Activated gamma-delta T cell (primary cell): ENCODE measurements around the gene PHACTR3.

ENCODE experiments used
- DNase-seq: peaks from one replicate; lab custom pipeline; 2025; lab: John Stamatoyannopoulos, UW

PHACTR3 gene

GRCh38 chr20:59731376-59731775 is 127.0 kb downstream of the PHACTR3 start:
- no peak for DNase-seq

- no peak for DNase-seq
These were observed 129.0 kb downstream of the PHACTR3 start for GRCh38 chr20:59733351-59733750.

GRCh38 chr20:59735486-59735885 is 131.1 kb downstream of the PHACTR3 start:
- DNase-seq = no peak

GRCh38 chr20:59735917-59736316 is 131.6 kb downstream of the PHACTR3 start:
- DNase-seq = no peak

GRCh38 chr20:59736366-59736765 is 132.0 kb downstream of the PHACTR3 start:
- no peak for DNase-seq

GRCh38 chr20:59737073-59737666 is 132.8 kb downstream of the PHACTR3 start:
- DNase-seq = no peak

- DNase-seq = no peak
These were observed 133.5 kb downstream of the PHACTR3 start for GRCh38 chr20:59737816-59738215.

GRCh38 chr20:59738851-59739250 is 134.5 kb downstream of the PHACTR3 start:
- DNase-seq = no peak

GRCh38 chr20:59740621-59741020 is 136.3 kb downstream of the PHACTR3 start:
- DNase-seq = no peak

GRCh38 chr20:59741073-59741472 is 136.7 kb downstream of the PHACTR3 start:
- no peak for DNase-seq

- no peak for DNase-seq
These were observed 138.2 kb downstream of the PHACTR3 start for GRCh38 chr20:59742351-59743095.

GRCh38 chr20:59743308-59743707 is 139.0 kb downstream of the PHACTR3 start:
- no peak for DNase-seq

GRCh38 chr20:59743767-59744485 is 139.6 kb downstream of the PHACTR3 start:
- DNase-seq = no peak

GRCh38 chr20:59744756-59745155 is 140.4 kb downstream of the PHACTR3 start:
- DNase-seq = no peak

GRCh38 chr20:59745201-59745600 is 140.9 kb downstream of the PHACTR3 start:
- DNase-seq = no peak

- no peak for DNase-seq
These were observed 141.4 kb downstream of the PHACTR3 start for GRCh38 chr20:59745716-59746115.

- no peak for DNase-seq
These were observed 141.8 kb downstream of the PHACTR3 start for GRCh38 chr20:59746155-59746554.

- DNase-seq = no peak
These were observed 143.6 kb downstream of the PHACTR3 start for GRCh38 chr20:59747671-59748515.

GRCh38 chr20:59748619-59749191 is 144.4 kb downstream of the PHACTR3 start:
- no peak for DNase-seq

GRCh38 chr20:59749301-59749700 is 145.0 kb downstream of the PHACTR3 start:
- no peak for DNase-seq

- no peak for DNase-seq
These were observed 146.0 kb downstream of the PHACTR3 start for GRCh38 chr20:59750209-59750840.
